GM12878 (cell line): ENCODE data around the gene TARDBP. TPM values are rescaled to one million over a fixed set of nuclear protein-coding genes. Genes with fewer than 3 reads are reported as not detected.
"Not testable (repeated sequence)": the region's sequence is repeated elsewhere in the genome, so short reads cannot be mapped to it uniquely, and the experiment has no call there.

Experiments
- ATAC-seq: fragments of 200-7000 bp; cut with Tn5 transposase; 3 replicates; pipeline ENCODE4 v1.9.1; 2020; ENCODE audit warnings: mild to moderate bottlenecking, moderate library complexity
- BruUV-seq: library from RNA; stranded (reverse); fragments of 400-500 nt; replicated peaks from 2 replicates; lab custom pipeline; 2021; lab: Mats Ljungman, UMichigan
- CTCF ChIA-PET: fragments of 300-600 bp; sonication (Branson Sonifier 250); formaldehyde crosslinking; extraction: SDS; loops from one replicate; lab custom pipeline; 2021; ENCODE audit warnings: inconsistent platforms; lab: Yijun Ruan, JAX
- POLR2A ChIA-PET: fragments of 350-600 bp; formaldehyde crosslinking; extraction: SDS; loops from one replicate; lab custom pipeline; 2021; ENCODE audit warnings: inconsistent platforms; lab: Charles Lee
- RAD21 ChIA-PET: fragments of 300-600 bp; sonication (Branson Sonifier 250); formaldehyde crosslinking; loops from one replicate; lab custom pipeline; 2023; ENCODE audit warnings: antibody characterized with exemption; ENCODE audit not compliant: unreplicated experiment; lab: Charles Lee
- SMC1A ChIA-PET: fragments of 300-600 bp; sonication (Branson Sonifier 250); formaldehyde crosslinking; loops from one replicate; lab custom pipeline; 2023; ENCODE audit not compliant: unreplicated experiment, uncharacterized antibody; lab: Charles Lee
- DNase-seq: peaks from one replicate; pipeline ENCODE4 v3.0.0-alpha.2; 2011; ENCODE audit warnings: low read depth, low spot score
- FAIRE-seq: peaks from 3 replicates; lab custom pipeline; 2011; peaks lifted over from hg19 to GRCh38; lab: Jason Lieb, UNC
- H2AFZ ChIP-seq: 2 replicates; pipeline ENCODE4 v1.6.0; 2011; ENCODE audit warnings: low read depth, low read length, control low read depth; ENCODE audit not compliant: control insufficient read depth
- H3K27ac ChIP-seq: 2 replicates; pipeline ENCODE4 v1.5.1; 2011; ENCODE audit warnings: control low read depth; ENCODE audit not compliant: control insufficient read depth, insufficient read depth
- H3K27me3 ChIP-seq, 2 experiments: replicated peaks in 1 of 2; 2 replicates each; pipeline versions ENCODE4 v1.6.0 to v1.6.1; 2011; ENCODE audit warnings: low read length in 1 of 2; ENCODE audit not compliant: control insufficient read depth in 2 of 2, insufficient read depth in 2 of 2
- H3K36me3 ChIP-seq, 2 experiments: 2 replicates each; pipeline ENCODE4 v1.5.1; 2011; ENCODE audit warnings: low read length in 1 of 2; ENCODE audit not compliant: control insufficient read depth in 2 of 2, insufficient read depth in 2 of 2
- H3K4me1 ChIP-seq: 2 replicates; pipeline ENCODE4 v1.6.1; 2011; ENCODE audit warnings: mild to moderate bottlenecking, low read length, moderate library complexity, mixed read lengths; ENCODE audit not compliant: control insufficient read depth, insufficient read depth
- H3K4me2 ChIP-seq: 2 replicates; pipeline ENCODE4 v1.6.0; 2011; ENCODE audit warnings: control low read depth; ENCODE audit not compliant: control insufficient read depth, insufficient read depth
- H3K4me3 ChIP-seq: fragments of 200-600 bp; sonication (generic); 2 replicates; pipeline ENCODE4 v1.5.1; 2016
- H3K79me2 ChIP-seq: 2 replicates; pipeline ENCODE4 v1.6.0; 2011; ENCODE audit warnings: low read length; ENCODE audit not compliant: control insufficient read depth, insufficient read depth
- H3K9ac ChIP-seq: 2 replicates; pipeline ENCODE4 v1.8.0; 2011; ENCODE audit warnings: low read length, control low read depth, mixed read lengths; ENCODE audit not compliant: control insufficient read depth, insufficient read depth
- H3K9me3 ChIP-seq: replicated peaks from 3 replicates; pipeline ENCODE4 v1.5.1; 2011; ENCODE audit warnings: mild to moderate bottlenecking, low read length; ENCODE audit not compliant: control insufficient read depth, insufficient read depth
- H4K20me1 ChIP-seq: 2 replicates; pipeline ENCODE4 v1.6.0; 2011; ENCODE audit not compliant: control insufficient read depth, insufficient read depth
- BRCA1 ChIP-seq: IDR thresholded peaks from 2 replicates; pipeline ENCODE4 v1.6.1; 2011; ENCODE audit warnings: low read depth, low read length, improper control_type of control experiment
- CUX1 ChIP-seq: IDR thresholded peaks from 2 replicates; pipeline ENCODE4 v1.6.1; 2012; ENCODE audit warnings: improper control_type of control experiment, low read depth, low read length; ENCODE audit not compliant: insufficient replicate concordance
- HCFC1 ChIP-seq: fragments of 150-350 bp; IDR thresholded peaks from 2 replicates; pipeline ENCODE4 v1.6.1; 2014; ENCODE audit warnings: low read length
- IRF5 ChIP-seq: fragments of 450-650 bp; IDR thresholded peaks from 2 replicates; pipeline ENCODE4 v1.6.1; 2017; ENCODE audit warnings: borderline replicate concordance
- KAT2A ChIP-seq: conservative IDR thresholded peaks from 2 replicates; pipeline ENCODE4 v1.6.1; 2011; ENCODE audit warnings: low read depth, low read length; ENCODE audit not compliant: control insufficient read depth
- MXI1 ChIP-seq: fragments of 150-350 bp; IDR thresholded peaks from 2 replicates; pipeline ENCODE4 v1.6.1; 2011; ENCODE audit warnings: low read depth, mild to moderate bottlenecking, inconsistent platforms, low read length, improper control_type of control experiment
- WGBS: methylation state at CpG from one replicate; pipeline ENCODE4 v1.1.6; 2016; ENCODE audit warnings: low lambda C conversion rate; ENCODE audit not compliant: insufficient replicate concordance, insufficient coverage; ENCODE audit errors: missing lambda C conversion rate; 5-methylcytosine and 5-hydroxymethylcytosine counted together
- in situ Hi-C: fragments of 300-500 bp; cut with MboI; formaldehyde crosslinking; loops from 9 replicates; pipeline ENCODE4 v1.14.3; 2018; ENCODE audit warnings: mixed read lengths
- intact Hi-C: fragments of 100-400 bp; cut with micrococcal nuclease; formaldehyde crosslinking; loops from one replicate; pipeline ENCODE4 v1.14.2; 2022; ENCODE audit not compliant: unreplicated experiment
- polyA plus RNA-seq, 11 experiments: library from polyadenylated mRNA; depleted of rRNA in 4 of 11; unstranded in 6 of 11; stranded (reverse) in 5 of 11; fragments of >200 nt; fragmentation: Nextera tagmentation in 4 of 11; fragmentation: Illumina TruSeq in 1 of 11; extraction: Ambion mirVana in 4 of 11; extraction: Trizol in 1 of 11; gene quantifications; 1 replicate in 1 of 11; 2 replicates in 10 of 11; pipeline versions ENCODE4 v1.2.1 to v1.2.3, GENCODE V29; 2011 to 2016; ENCODE audit warnings: inconsistent platforms in 2 of 11, missing spikeins in 2 of 11, low read depth in 1 of 11
- total RNA-seq, 4 experiments: library from RNA; depleted of rRNA in 3 of 4; stranded (reverse); fragments of >200 nt in 3 of 4; fragmentation: Illumina TruSeq in 1 of 4; extraction: Trizol in 1 of 4; gene quantifications; 2 replicates each; pipeline versions ENCODE4 v1.2.1 to v1.2.3, GENCODE V29; 2013 to 2021

TARDBP gene
- total and polyA plus RNA-seq, 10 of the 15 experiments (the other 5 are each of a cell fraction or from before 2014, with no cell fraction given): 55.6 to 318 (median 192) TPM

- no peak for FAIRE-seq
- CTCF ChIA-PET: interaction anchor here (2.2 to 4.7 kb wide), 6 partner anchors 19 to 609 kb away, joined by 7 to 132 read pairs (median 24); no protein-coding TSS in a partner anchor
- no peaks in the 10 kb centered on the region for H3K36me3 ChIP-seq
- in situ Hi-C loops: loop anchor here (5.0 kb wide), 1 partner anchor 603 kb away; no protein-coding TSS in a partner anchor
- TF ChIP-seq MXI1 (no peak), HCFC1 (no peak), BRCA1 (no peak), IRF5 (no peak), CUX1 (no peak), KAT2A (no peak)
- H3K9me3 ChIP-seq: no peaks in the 10 kb centered on the region
- RAD21 ChIA-PET: interaction anchor here (0.6 to 4.4 kb wide), 6 partner anchors 26 to 1195 kb away, joined by 3 to 91 read pairs (median 6); partner anchors contain the start of gene FBXO6
- WGBS: 18% methylated on average over 2 of the region's 2 CpGs
- no peaks in the 10 kb centered on the region for H3K79me2 ChIP-seq
- H3K27me3 ChIP-seq: no peaks in the 10 kb centered on the region
- no peak overlapping the region for H2AFZ ChIP-seq
- H3K9ac ChIP-seq: no peak overlapping the region
- no peaks in the 10 kb centered on the region for H3K4me1 ChIP-seq
- no peak for DNase-seq
- no peak for ATAC-seq
- H3K4me2 ChIP-seq: no peak overlapping the region
- POLR2A ChIA-PET: no interaction called here
- no peak overlapping the region for H3K4me3 ChIP-seq
- SMC1A ChIA-PET: interaction anchor here (0.7 to 2.9 kb wide), 4 partner anchors 18 to 226 kb away, joined by 3 to 35 read pairs (median 21); no protein-coding TSS in a partner anchor
- no peak overlapping the region for H3K27ac ChIP-seq
- no TSS peak for BruUV-seq
- intact Hi-C loops: no loop called here
- no peaks in the 10 kb centered on the region for H4K20me1 ChIP-seq
Measured at GRCh38 chr1:11039351-11040104, 27.1 kb downstream of the TARDBP start.

GRCh38 chr1:11040105-11040429 lies 27.6 kb downstream of the TARDBP start:
- H3K4me3 ChIP-seq, H3K36me3 ChIP-seq, H3K27ac ChIP-seq, H3K27me3 ChIP-seq, H3K4me2 ChIP-seq, BruUV-seq, H2AFZ ChIP-seq, H3K4me1 ChIP-seq, in situ Hi-C loops, DNase-seq, H3K9me3 ChIP-seq, H3K79me2 ChIP-seq, ATAC-seq, FAIRE-seq, H3K9ac ChIP-seq, POLR2A ChIA-PET, H4K20me1 ChIP-seq, intact Hi-C loops: not testable (repeated sequence)
- 52% methylated on average over 7 of the region's 7 CpGs for WGBS
- ChIA-PET RAD21 (interaction anchor here (0.7 kb wide), 1 partner anchor 1194 kb away, joined by 3 read pairs; no protein-coding TSS in a partner anchor), SMC1A (interaction anchor here (0.7 to 0.8 kb wide), 2 partner anchors 226 to 530 kb away, joined by 3 read pairs; no protein-coding TSS in a partner anchor), CTCF (interaction anchor here (1.0 kb wide), 1 partner anchor 606 kb away, joined by 3 read pairs; no protein-coding TSS in a partner anchor)
